ENCODE measurements around the gene VPS37D. TPM values are rescaled to one million over a fixed set of nuclear protein-coding genes. Genes with fewer than 3 reads are reported as not detected.
"Not testable (repeated sequence)": the region's sequence is repeated elsewhere in the genome, so short reads cannot be mapped to it uniquely, and the experiment has no call there.

Gene VPS37D
- total RNA-seq, 4 donors from 2014 or later = 2.4 to 6.9 (median 4.1) TPM

DNA sequence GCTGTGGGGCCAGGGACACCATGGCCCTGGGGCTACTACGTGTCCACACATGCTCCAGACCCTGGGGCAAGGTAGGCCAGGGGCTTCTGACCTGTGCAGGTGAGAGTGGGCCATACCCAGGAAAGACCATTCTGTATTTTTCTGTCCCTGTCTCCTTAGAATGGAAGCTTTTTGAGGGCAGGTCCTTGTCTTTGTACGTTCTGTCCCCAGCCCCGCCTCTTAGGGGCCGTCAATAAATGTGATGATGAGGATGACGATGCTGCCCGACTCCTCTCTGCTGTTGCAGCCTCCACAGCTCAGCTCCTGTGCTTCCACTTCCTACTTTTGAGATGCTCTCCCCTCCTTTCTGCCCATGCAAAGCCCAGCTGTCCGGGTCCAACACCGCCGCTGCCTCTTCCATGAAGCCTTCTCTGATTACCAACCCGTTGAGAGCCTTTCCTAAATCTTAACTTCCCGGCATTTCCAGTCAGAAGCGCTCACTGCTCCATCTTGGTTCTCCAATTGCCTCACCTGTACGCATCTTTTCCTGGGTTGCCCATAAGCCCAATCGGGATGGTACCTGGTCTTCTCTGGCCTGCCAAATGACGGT, 4.3 kb downstream of the VPS37D start:
- 94 to 95% methylated on average over 15 of the region's 15 CpGs for WGBS, 2 donors
- intact Hi-C loops (cut with DNase I; ENCODE audit: low total_unique reads) = no loop called here
- TF ChIP-seq, protein P1, sequence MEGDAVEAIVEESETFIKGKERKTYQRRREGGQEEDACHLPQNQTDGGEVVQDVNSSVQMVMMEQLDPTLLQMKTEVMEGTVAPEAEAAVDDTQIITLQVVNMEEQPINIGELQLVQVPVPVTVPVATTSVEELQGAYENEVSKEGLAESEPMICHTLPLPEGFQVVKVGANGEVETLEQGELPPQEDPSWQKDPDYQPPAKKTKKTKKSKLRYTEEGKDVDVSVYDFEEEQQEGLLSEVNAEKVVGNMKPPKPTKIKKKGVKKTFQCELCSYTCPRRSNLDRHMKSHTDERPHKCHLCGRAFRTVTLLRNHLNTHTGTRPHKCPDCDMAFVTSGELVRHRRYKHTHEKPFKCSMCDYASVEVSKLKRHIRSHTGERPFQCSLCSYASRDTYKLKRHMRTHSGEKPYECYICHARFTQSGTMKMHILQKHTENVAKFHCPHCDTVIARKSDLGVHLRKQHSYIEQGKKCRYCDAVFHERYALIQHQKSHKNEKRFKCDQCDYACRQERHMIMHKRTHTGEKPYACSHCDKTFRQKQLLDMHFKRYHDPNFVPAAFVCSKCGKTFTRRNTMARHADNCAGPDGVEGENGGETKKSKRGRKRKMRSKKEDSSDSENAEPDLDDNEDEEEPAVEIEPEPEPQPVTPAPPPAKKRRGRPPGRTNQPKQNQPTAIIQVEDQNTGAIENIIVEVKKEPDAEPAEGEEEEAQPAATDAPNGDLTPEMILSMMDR (IDR thresholded peaks at IDR 0.05) = no peak
- TF ChIP-seq POLR2A (IDR thresholded peaks at IDR 0.05) = no peak
- no peak overlapping the region for H3K4me3 ChIP-seq (ENCODE audit: low read depth, poor library complexity, severe bottlenecking)
- DNase-seq (ENCODE audit: low spot score in 2 of 2) = no peak

- TF ChIP-seq, protein P1 (IDR thresholded peaks at IDR 0.05) = no peak
- no peak for TF ChIP-seq POLR2A (IDR thresholded peaks at IDR 0.05)
- WGBS, 2 donors = 95 to 100% methylated on average over 1 of the region's 1 CpG
- no peak overlapping the region for H3K4me3 ChIP-seq (ENCODE audit: low read depth, poor library complexity, severe bottlenecking)
- intact Hi-C loops (cut with DNase I; ENCODE audit: low total_unique reads) = no loop called here
- DNase-seq (ENCODE audit: low spot score in 2 of 2) = no peak
These were observed 7.0 kb downstream of the VPS37D start for GRCh38 chr7:73674468-73675124.

GRCh38 chr7:73676062-73676461, 8.4 kb downstream of the VPS37D start:
- H3K4me3 ChIP-seq (ENCODE audit: low read depth, poor library complexity, severe bottlenecking); DNase-seq (ENCODE audit: low spot score in 2 of 2); intact Hi-C loops (cut with DNase I; ENCODE audit: low total_unique reads): not testable (repeated sequence)
- WGBS, 2 donors = 81% methylated on average over 9 of the region's 9 CpGs

DNA sequence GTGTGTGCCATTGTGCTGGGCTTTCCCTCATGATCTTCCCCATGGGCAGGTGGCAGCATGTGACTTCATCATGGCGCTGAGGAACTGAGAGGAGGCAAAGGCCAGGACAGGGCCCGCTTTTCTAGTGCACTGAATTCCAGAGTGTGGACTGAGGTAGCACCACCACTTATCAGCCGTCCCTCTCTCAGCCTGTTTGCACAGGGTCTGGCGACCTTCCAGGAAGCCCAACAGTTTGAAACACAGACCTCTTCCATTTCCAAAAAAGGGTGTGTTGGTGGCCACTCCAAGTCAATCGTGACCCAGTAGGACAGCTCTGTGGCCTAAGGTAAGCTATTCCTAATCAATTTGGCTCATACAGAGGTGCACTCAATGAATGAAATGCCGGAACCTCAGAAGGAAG, 11.2 kb downstream of the VPS37D start:
- 91 to 97% methylated on average over 6 of the region's 6 CpGs for WGBS, 2 donors
- TF ChIP-seq, protein P1 (IDR thresholded peaks at IDR 0.05) = no peak
- TF ChIP-seq POLR2A (IDR thresholded peaks at IDR 0.05) = no peak
- DNase-seq (ENCODE audit: low spot score in 2 of 2) = no peak
- intact Hi-C loops (cut with DNase I; ENCODE audit: low total_unique reads) = no loop called here
- H3K4me3 ChIP-seq (ENCODE audit: low read depth, poor library complexity, severe bottlenecking) = no peak overlapping the region

DNA sequence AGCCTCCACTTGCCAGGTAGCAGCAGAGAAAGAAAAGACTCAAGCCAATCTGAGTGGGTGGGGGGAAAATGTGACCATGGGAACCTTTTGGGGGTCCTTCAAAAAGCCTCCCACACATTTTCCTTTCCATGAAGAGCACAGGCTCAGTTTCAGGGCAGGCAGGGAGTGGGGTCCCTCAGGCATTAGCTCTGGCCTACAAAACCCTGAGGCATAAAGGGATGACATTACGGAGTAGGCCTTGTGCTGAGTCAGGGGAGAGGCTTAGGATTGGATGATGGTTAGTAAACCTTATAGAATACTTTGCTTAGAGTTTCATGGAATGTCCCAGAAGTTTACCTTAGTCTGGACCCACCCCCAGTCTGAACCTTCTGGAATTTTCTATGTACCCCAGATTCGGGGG, 12.1 kb downstream of the VPS37D start:
- 88 to 98% methylated on average over 2 of the region's 2 CpGs for WGBS, 2 donors
- intact Hi-C loops (cut with DNase I; ENCODE audit: low total_unique reads) = no loop called here
- H3K4me3 ChIP-seq (ENCODE audit: low read depth, poor library complexity, severe bottlenecking) = no peak overlapping the region
- no peak for DNase-seq (ENCODE audit: low spot score in 2 of 2)
- no peak for TF ChIP-seq POLR2A (IDR thresholded peaks at IDR 0.05)
- TF ChIP-seq, protein P1 (IDR thresholded peaks at IDR 0.05) = no peak

DNA sequence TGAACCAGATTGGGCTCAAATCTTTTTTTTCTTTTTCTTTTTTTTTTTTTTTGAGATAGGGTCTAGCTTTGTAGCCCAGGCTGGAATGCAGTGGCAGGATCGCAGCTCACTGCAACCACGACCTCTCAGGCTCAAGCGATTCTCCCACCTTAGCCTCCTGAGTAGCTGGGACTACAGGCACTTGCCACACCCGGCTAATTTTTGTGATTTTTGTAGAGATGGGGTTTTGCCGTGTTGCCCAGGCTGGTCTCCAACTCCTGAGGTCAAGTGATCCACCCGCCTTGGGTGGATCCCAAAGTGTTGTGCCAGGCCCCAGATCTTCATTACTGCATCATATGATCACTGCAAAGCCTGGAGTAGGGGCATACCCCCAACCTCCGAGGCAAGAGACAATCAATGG, 12.9 kb downstream of the VPS37D start:
- WGBS, 2 donors = 73 to 77% methylated on average over 7 of the region's 7 CpGs
- intact Hi-C loops (cut with DNase I; ENCODE audit: low total_unique reads) = no loop called here

More for the DNA sequence above, 12.9 kb downstream of the VPS37D start:
- TF ChIP-seq, protein P1 (IDR thresholded peaks at IDR 0.05) = no peak
- TF ChIP-seq POLR2A (IDR thresholded peaks at IDR 0.05) = no peak
- no peak overlapping the region for H3K4me3 ChIP-seq (ENCODE audit: low read depth, poor library complexity, severe bottlenecking)
- no peak for DNase-seq (ENCODE audit: low spot score in 2 of 2)
